GM06990 (cell line): ENCODE measurements around the gene BMP2K.

ENCODE experiments used
- DNase-seq: peaks from one replicate; pipeline ENCODE4 v3.0.0-alpha.2; 2011; ENCODE audit not compliant: insufficient read length; ENCODE audit errors: extremely low read depth
- H3K27me3 ChIP-seq: replicated peaks from 2 replicates; pipeline ENCODE4 v1.6.0; 2011; ENCODE audit warnings: low read length; ENCODE audit not compliant: control insufficient read depth, insufficient read depth
- H3K36me3 ChIP-seq: 2 replicates; pipeline ENCODE4 v1.5.1; 2011; ENCODE audit warnings: low read length; ENCODE audit not compliant: control insufficient read depth, insufficient read depth
- H3K4me3 ChIP-seq: replicated peaks from 2 replicates; pipeline ENCODE4 v1.5.1; 2011; ENCODE audit warnings: low read depth, mild to moderate bottlenecking, control low read depth, low read length
- CTCF ChIP-seq: IDR thresholded peaks from 2 replicates; pipeline ENCODE4 v1.5.1; 2011; ENCODE audit warnings: low read length, control low read depth, mild to moderate bottlenecking, inconsistent platforms; ENCODE audit not compliant: insufficient read depth, poor library complexity, severe bottlenecking

BMP2K gene

DNA sequence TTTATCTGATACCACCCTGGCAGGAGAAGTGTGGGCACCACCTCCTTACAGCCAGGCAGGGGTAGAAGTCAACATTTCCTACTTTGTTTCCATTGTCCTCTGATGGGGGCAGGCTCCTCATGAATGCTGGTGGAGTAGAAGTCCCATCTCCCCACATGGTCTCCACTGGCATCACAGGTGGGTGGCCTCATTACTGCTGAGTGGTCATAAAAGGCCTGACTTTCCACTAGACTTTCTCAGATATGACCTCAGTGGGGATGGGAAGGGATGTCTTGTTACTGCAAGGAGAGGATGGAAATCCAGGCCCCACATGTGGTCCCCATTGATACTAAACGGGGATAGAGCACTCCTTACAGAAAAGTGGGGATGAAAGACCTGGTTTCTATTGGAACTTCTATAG is 18.6 kb upstream of the BMP2K start:
- no peak overlapping the region for H3K4me3 ChIP-seq
- DNase-seq = no peak
- H3K27me3 ChIP-seq = no peaks in the 10 kb centered on the region
- H3K36me3 ChIP-seq = no peaks in the 10 kb centered on the region
- no peak for TF ChIP-seq CTCF

DNA sequence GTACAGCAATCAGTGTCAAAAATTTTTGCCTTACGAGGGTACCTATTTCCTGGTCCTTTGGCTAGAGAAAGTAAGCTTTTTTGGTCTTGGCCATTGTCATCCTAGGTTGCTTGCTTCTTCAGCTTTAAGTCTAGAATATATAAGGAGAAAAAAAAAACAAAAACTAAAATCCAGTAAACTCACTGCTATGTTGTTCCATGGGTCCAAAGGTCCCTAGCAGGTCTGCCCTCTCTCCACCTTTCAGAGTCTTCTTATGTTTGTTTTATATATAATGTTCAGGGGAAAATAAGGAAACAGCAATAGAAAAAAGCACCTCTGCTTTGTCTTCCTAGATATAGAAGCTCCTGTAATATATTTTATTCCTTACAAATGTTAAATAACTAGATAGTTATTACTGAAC is 18.1 kb upstream of the BMP2K start:
- Histone ChIP-seq H3K27me3 (no peaks in the 10 kb centered on the region), H3K36me3 (no peaks in the 10 kb centered on the region), H3K4me3 (no peak overlapping the region)
- no peak for TF ChIP-seq CTCF
- no peak for DNase-seq

DNA sequence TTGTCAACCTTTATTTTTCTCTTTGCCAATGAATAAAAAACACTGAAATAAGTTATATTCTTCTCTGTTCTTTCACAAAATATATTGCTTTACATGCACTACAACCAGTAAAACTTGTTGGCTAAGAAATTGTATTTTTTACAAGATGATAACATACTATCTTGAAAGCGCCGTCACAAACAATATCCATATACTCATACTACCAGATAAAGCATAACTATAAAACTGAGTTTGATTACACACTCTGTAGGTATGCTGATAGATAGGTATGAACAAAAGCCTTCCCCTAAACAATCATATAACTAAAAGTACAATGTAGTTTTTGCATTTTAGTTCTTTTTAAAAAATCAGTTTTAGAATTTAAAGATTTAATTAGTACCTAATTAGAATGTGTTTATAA is 13.6 kb upstream of the BMP2K start:
- TF ChIP-seq CTCF = no peak
- no peaks in the 10 kb centered on the region for H3K36me3 ChIP-seq
- H3K4me3 ChIP-seq = no peak overlapping the region
- H3K27me3 ChIP-seq = no peaks in the 10 kb centered on the region
- no peak for DNase-seq

DNA sequence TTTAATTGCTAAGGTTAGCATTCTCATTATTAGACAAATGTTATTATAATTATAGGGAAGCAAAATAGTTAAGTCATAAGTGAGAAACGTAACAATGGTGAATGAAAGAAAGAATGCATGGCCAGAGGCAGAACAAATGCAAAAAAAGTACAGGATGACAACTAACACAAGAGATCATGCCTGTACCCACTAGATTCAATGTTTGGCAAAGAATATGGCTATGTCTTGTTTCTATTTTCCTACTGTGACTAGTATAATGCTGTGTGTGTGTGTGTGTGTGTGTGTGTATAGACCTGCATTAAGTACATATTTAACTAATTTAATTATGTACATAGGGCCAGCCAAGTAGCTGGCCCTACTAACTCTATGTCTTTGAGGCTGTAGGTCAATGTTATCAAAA is 12.9 kb upstream of the BMP2K start:
- DNase-seq = no peak
- Histone ChIP-seq H3K36me3 (no peaks in the 10 kb centered on the region), H3K27me3 (no peaks in the 10 kb centered on the region), H3K4me3 (no peak overlapping the region)
- no peak for TF ChIP-seq CTCF

- no peak for DNase-seq
- no peak overlapping the region for H3K4me3 ChIP-seq
- no peaks in the 10 kb centered on the region for H3K36me3 ChIP-seq
- TF ChIP-seq CTCF = no peak
- no peaks in the 10 kb centered on the region for H3K27me3 ChIP-seq
These were observed 12.3 kb upstream of the BMP2K start for GRCh38 chr4:78763763-78764387.

DNA sequence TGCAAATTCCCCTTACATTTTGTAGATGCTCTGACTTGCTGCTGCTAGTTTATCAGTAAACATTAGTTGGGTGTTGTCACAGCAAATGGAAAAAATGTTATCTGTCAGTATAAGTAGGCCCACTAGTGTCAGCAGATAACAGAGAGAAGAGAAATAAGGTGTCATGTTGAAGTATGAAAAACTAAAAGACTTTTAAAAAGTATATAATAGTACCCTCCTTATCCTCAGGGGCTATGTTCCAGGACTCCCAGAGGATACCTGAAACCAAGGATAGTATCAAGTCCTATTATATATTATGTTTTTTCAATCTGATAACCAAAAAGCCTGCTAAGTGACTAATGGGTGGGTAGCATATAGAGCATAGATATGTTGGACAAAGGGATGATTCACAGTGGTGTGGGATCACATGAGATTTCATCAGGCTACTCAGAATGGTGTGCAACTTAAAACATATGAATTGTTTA is 11.6 kb upstream of the BMP2K start:
- Histone ChIP-seq H3K36me3 (no peaks in the 10 kb centered on the region), H3K4me3 (no peak overlapping the region), H3K27me3 (no peaks in the 10 kb centered on the region)
- no peak for DNase-seq
- no peak for TF ChIP-seq CTCF
